Endothelial cell of hepatic sinusoid (primary cell): ENCODE results near the gene GIPR.

ENCODE experiments used
- in situ Hi-C: cut with HindIII; loops from 2 replicates; pipeline ENCODE4 v1.10.0; 2017; ENCODE audit warnings: low sequenced_read_pairs

The GIPR gene

GRCh38 chr19:45729800-45730290 is 61.8 kb downstream of the GIPR start:
- in situ Hi-C loops = loop anchor here (5.0 kb wide), 2 partner anchors 38 to 42 kb away; partner anchors contain the start of genes QPCTL and SNRPD2

DNA sequence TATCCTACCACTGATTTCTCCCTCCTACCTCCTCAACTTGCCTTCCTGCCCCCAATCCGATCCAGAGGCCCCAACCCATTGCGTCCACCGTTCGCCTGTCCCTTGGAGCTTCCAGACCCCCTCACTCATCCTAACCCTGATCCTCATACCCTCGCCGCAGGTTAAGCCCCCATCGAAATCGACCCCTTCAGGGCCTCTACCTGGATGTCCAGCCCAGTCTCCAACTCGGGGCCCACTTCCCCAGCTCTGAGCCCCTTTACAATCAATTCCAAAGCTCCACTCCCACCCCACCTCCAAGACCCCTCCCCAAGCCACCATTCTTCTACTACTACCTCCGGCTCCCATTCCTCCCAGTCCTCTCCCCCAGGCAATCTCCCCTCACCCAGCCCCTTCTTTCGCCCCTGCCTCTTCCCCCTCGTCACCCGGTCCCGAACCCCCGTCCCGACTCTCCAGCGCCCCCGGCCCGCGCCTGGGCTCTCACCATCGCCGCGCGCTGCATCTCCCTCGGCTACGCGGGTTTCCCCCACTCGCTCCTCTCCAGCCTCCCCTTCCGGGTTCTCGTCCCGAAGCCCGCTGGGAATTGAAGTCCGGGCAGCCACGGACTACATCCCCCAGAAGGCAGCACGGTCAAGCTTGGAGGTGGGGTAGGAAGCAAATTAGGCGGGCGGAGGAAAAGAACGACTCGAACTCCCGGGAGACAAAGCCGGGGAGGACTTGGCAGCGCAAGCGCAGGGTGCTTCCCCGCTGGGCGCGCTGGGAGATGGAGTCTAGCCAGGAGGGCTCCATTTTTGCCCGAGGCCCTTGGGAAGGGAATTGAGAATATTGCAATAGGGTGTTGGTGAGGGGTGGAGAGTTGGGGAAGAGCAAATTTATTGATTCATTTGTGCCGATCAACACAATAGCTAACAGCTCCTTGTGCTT is 62.6 kb downstream of the GIPR start, which contains the start of gene FBXO46:
Gene FBXO46, minus strand, starts transcription at position 529 of the 921 bp plus-strand sequence. CDS start 17,401 bp downstream, outside the sequence.
- in situ Hi-C loops = loop anchor here (5.0 kb wide), 2 partner anchors 38 to 42 kb away; partner anchors contain the start of genes QPCTL and SNRPD2
